Activated CD8-positive, alpha-beta memory T cell treated with anti-CD3 and anti-CD28 coated beads, Interleukin-2, amount 50 U/mL, for 24 hours (primary cell): ENCODE results near the gene URB1.
"Not testable (repeated sequence)": the region's sequence is repeated elsewhere in the genome, so short reads cannot be mapped to it uniquely, and the experiment has no call there.

Experiments used
- DNase-seq: peaks from one replicate; pipeline ENCODE4 v3.0.0-alpha.2; 2020; ENCODE audit errors: extremely low read depth

Gene URB1

GRCh38 chr21:32412162-32413014 is 19.6 kb upstream of the URB1 start, which contains the start of gene EVA1C:
Gene EVA1C (plus strand): TSS chr21:32412706. CDS start chr21:32412854, 148 bp downstream.
- DNase-seq = no peak

- DNase-seq = no peak
Measured at GRCh38 chr21:32411350-32412161, 18.7 kb upstream of the URB1 start.

- no peak for DNase-seq
Measured at GRCh38 chr21:32410916-32411315, 18.1 kb upstream of the URB1 start.

GRCh38 chr21:32410291-32410690 is 17.5 kb upstream of the URB1 start:
- DNase-seq = no peak

- DNase-seq = no peak
Measured at GRCh38 chr21:32406405-32406804, 13.6 kb upstream of the URB1 start.

- no peak for DNase-seq
Measured at GRCh38 chr21:32403201-32403777, 10.5 kb upstream of the URB1 start.

GRCh38 chr21:32393677-32394001 is 827 bp upstream of the URB1 start:
- DNase-seq = no peak

- no peak for DNase-seq
Measured at GRCh38 chr21:32392299-32392879, 423 bp downstream of the URB1 start.

GRCh38 chr21:32391755-32392154 is 1.1 kb downstream of the URB1 start:
- no peak for DNase-seq

- not testable (repeated sequence) for DNase-seq
Measured at GRCh38 chr21:32390537-32391224, 2.1 kb downstream of the URB1 start.

GRCh38 chr21:32389337-32390015 is 3.3 kb downstream of the URB1 start:
- DNase-seq = no peak

- no peak for DNase-seq
Measured at GRCh38 chr21:32388306-32388705, 4.5 kb downstream of the URB1 start.

GRCh38 chr21:32387151-32387550 is 5.7 kb downstream of the URB1 start:
- no peak for DNase-seq

- no peak for DNase-seq
Measured at GRCh38 chr21:32386195-32386870, 6.5 kb downstream of the URB1 start.

- no peak for DNase-seq
Measured at GRCh38 chr21:32383812-32384211, 9.0 kb downstream of the URB1 start.

GRCh38 chr21:32382108-32382644 is 10.6 kb downstream of the URB1 start:
- no peak for DNase-seq

- DNase-seq = no peak
Measured at GRCh38 chr21:32381571-32381970, 11.2 kb downstream of the URB1 start.

GRCh38 chr21:32380940-32381339 is 11.9 kb downstream of the URB1 start:
- DNase-seq = no peak

- DNase-seq = no peak
Measured at GRCh38 chr21:32378956-32379355, 13.9 kb downstream of the URB1 start.

GRCh38 chr21:32377991-32378390 is 14.8 kb downstream of the URB1 start:
- DNase-seq = no peak
